Epidermal melanocyte (primary cell): ENCODE data around the gene GOPC.

Experiments used
- DNase-seq: peaks from one replicate; pipeline ENCODE4 v3.0.0; 2011; ENCODE audit warnings: low spot score; ENCODE audit not compliant: insufficient read length

The GOPC gene

DNA sequence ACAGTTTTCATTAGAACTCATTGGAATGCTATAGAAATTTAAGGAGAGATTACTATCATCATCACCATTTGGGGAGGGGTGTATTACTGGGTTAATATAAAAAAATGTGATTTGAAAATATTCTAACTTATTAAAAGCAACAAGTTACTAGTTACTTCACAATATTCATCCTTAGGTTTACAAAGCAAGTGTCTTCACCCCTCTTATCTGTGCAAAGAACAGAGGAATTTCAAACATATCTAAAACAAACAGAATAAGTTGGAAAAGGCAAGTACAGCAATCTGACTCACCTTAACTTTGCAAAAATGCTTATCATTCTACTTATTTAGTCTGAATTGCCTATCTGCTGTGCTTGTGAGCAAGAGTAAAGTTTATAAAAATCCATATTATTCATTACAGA, 87.0 kb downstream of the GOPC start:
- no peak for DNase-seq

GRCh38 chr6:117514655-117515054, 87.7 kb downstream of the GOPC start:
- no peak for DNase-seq

- no peak for DNase-seq
Measured at GRCh38 chr6:117513778-117514365, 88.4 kb downstream of the GOPC start.

- no peak for DNase-seq
Measured at GRCh38 chr6:117512987-117513573, 89.2 kb downstream of the GOPC start.

- DNase-seq: no peak
Measured at GRCh38 chr6:117512056-117512828, 90.1 kb downstream of the GOPC start.
